Naive thymus-derived CD8-positive, alpha-beta T cell (primary cell): ENCODE data around the gene C2orf76. TPM values are rescaled to one million over a fixed set of nuclear protein-coding genes. Genes with fewer than 3 reads are reported as not detected.
"Not testable (repeated sequence)": the region's sequence is repeated elsewhere in the genome, so short reads cannot be mapped to it uniquely, and the experiment has no call there.

ENCODE experiments used
- ATAC-seq, 2 donors: fragments of 150-1000 bp; cut with Tn5 transposase in 1 of 2; sonication (Bioruptor Pico), chemical (Tn5 transposase) in 1 of 2; 1 replicate in 1 of 2; 2 replicates in 1 of 2; pipeline ENCODE4 v1.10.0; 2021; ENCODE audit warnings: mild to moderate bottlenecking in 2 of 2, moderate library complexity in 2 of 2
- POLR2A ChIA-PET: fragments of 350-600 bp; sonication (Branson Sonifier 250); formaldehyde crosslinking; loops from one replicate; lab custom pipeline; 2021; ENCODE audit warnings: antibody characterized with exemption; lab: Charles Lee
- DNase-seq, 10 donors: peaks; one replicate each; pipeline versions ENCODE4 v3.0.0 to v3.0.0-alpha.2; 2020 to 2022
- H3K27ac Mint-ChIP-seq, 10 donors: one replicate each; pipeline ENCODE4 v1.8.0; 2020 to 2022; ENCODE audit warnings: mild to moderate bottlenecking in 10 of 10, mixed read lengths in 10 of 10, moderate library complexity in 4 of 10, inconsistent platforms in 1 of 10
- H3K27me3 Mint-ChIP-seq, 5 donors: one replicate each; pipeline ENCODE4 v1.8.0; 2021 to 2022; ENCODE audit warnings: mixed read lengths in 5 of 5
- H3K36me3 Mint-ChIP-seq, 3 donors: one replicate each; pipeline ENCODE4 v1.8.0; 2020 to 2022; ENCODE audit warnings: mixed read lengths in 3 of 3, mild to moderate bottlenecking in 2 of 3, inconsistent platforms in 1 of 3
- H3K4me1 Mint-ChIP-seq, 4 donors: one replicate each; pipeline ENCODE4 v1.8.0; 2021 to 2022; ENCODE audit warnings: mixed read lengths in 4 of 4
- H3K4me3 Mint-ChIP-seq, 10 donors: one replicate each; pipeline ENCODE4 v1.8.0; 2020 to 2022; ENCODE audit warnings: mild to moderate bottlenecking in 10 of 10, mixed read lengths in 10 of 10, moderate library complexity in 6 of 10, inconsistent platforms in 1 of 10
- H3K9me3 Mint-ChIP-seq, 9 donors: one replicate each; pipeline ENCODE4 v1.8.0; 2020 to 2022; ENCODE audit warnings: mixed read lengths in 9 of 9, mild to moderate bottlenecking in 3 of 9, inconsistent platforms in 1 of 9, moderate library complexity in 1 of 9
- polyA plus RNA-seq, 3 donors: library from polyadenylated mRNA; unstranded; fragments of 300-500 nt; fragmentation: Illumina TruSeq; gene quantifications; one replicate each; pipeline ENCODE4 v1.2.3, GENCODE V29; 2021
- total RNA-seq, 8 experiments: library from RNA in 2 of 8; stranded (reverse) in 2 of 8; gene quantifications; one replicate each; pipeline ENCODE4 v1.2.3 and lab custom pipeline; 2021 to 2026

C2orf76 gene
- total and polyA plus RNA-seq, 5 experiments from 2014 or later = 10.7 to 37.5 (median 16.3) TPM

- POLR2A ChIA-PET = no interaction called here
- Mint-ChIP-seq H3K4me1 (peaks cover 0 to 10% (median 1%) of the 10 kb centered on the region in 4 donors), H3K9me3 (no peaks in the 10 kb centered on the region), H3K36me3 (peaks cover 0 to 12% (median 0%) of the 10 kb centered on the region in 3 donors), H3K27ac (no peak overlapping the region), H3K27me3 (no peaks in the 10 kb centered on the region), H3K4me3 (no peak overlapping the region)
- DNase-seq (no peak), ATAC-seq (no peak)
These were observed 78.1 kb downstream of the C2orf76 start for GRCh38 chr2:119288576-119288975.

DNA sequence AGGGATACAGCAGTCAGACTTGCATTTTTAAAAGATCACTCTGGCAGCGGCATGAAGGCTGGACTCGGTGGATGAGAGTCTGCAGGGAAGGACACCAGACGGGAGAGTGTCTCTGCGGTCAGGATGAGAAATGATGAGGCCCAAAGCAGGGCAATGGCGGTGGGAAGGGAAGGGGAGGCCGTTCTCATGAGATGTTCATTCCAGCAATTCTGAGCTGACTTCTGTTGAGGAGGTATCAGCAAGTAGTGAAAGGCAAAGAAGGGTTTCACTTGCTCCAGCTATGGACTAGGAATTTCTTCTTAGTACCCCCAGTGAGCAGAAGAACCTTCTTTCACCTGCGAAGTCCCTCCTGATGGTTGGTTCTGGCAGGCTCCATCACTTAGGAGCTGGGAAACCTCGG lies 80.0 kb downstream of the C2orf76 start:
- H3K27ac Mint-ChIP-seq = no peak overlapping the region
- POLR2A ChIA-PET = no interaction called here

GRCh38 chr2:119283873-119284331 lies 82.7 kb downstream of the C2orf76 start:
- ATAC-seq (no peak), DNase-seq (no peak)
- Mint-ChIP-seq H3K4me1 (no peaks in the 10 kb centered on the region), H3K27ac (no peak overlapping the region), H3K4me3 (no peak overlapping the region), H3K36me3 (peaks cover 0 to 15% (median 0%) of the 10 kb centered on the region in 3 donors), H3K27me3 (no peaks in the 10 kb centered on the region), H3K9me3 (no peaks in the 10 kb centered on the region)
- POLR2A ChIA-PET = no interaction called here

More for the DNA sequence above, 80.0 kb downstream of the C2orf76 start:
- DNase-seq = no peak
- H3K4me3 Mint-ChIP-seq = no peak overlapping the region
- no peaks in the 10 kb centered on the region for H3K27me3 Mint-ChIP-seq
- H3K4me1 Mint-ChIP-seq = peaks cover 0 to 10% (median 0%) of the 10 kb centered on the region in 4 donors
- peaks cover 0 to 12% (median 0%) of the 10 kb centered on the region in 3 donors for H3K36me3 Mint-ChIP-seq
- ATAC-seq = no peak
- H3K9me3 Mint-ChIP-seq = no peaks in the 10 kb centered on the region

- Mint-ChIP-seq H3K4me1 (no peaks in the 10 kb centered on the region), H3K27me3 (no peaks in the 10 kb centered on the region), H3K36me3 (peaks cover 0 to 15% (median 2%) of the 10 kb centered on the region in 3 donors), H3K4me3 (no peak overlapping the region), H3K27ac (no peak overlapping the region), H3K9me3 (no peaks in the 10 kb centered on the region)
- no peak for ATAC-seq
- POLR2A ChIA-PET = no interaction called here
- DNase-seq = no peak
These were observed 83.6 kb downstream of the C2orf76 start for GRCh38 chr2:119282996-119283511.

DNA sequence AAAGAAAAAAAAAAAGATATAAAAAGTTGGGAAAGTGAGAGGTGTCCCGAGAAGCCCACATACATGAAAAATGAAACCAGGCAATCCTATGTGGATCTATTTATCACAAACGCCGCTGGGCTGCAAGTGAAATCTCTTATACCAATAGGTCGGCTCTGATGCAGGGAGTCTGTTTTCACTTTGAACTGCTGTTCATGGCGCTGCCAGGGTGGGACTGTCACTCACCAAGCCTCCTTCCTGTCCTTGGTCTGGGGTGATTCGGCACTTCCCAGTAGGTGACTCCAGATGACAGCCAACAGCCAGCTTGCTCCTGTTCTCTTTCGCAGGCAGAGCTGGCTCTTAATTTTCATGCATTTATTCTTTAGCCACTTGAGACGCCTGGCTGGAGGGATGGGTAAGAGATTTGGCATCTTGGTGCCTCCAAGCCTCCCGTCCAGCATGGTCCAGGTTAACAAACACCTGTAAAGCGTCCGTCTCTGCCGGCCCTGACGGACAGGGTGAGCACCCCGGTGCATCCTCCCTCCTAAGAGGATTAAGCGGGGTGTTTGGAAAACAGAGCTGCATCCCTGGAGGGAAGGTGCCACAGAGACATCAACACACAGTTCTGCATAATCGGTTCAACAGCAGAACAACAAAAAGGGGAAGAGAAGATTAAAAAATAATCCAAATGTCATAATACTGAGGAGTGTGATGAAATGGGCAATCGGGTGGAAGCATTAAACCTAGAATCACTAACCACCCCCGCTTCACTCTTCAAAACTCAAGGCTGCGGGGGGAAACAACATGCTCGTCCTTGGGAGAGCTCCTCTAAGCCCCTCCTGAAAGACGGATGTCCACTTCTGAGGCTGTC lies 84.3 kb downstream of the C2orf76 start:
- H3K27ac Mint-ChIP-seq = peak overlapping the region in 1 of 10 donors; percentile 14

DNA sequence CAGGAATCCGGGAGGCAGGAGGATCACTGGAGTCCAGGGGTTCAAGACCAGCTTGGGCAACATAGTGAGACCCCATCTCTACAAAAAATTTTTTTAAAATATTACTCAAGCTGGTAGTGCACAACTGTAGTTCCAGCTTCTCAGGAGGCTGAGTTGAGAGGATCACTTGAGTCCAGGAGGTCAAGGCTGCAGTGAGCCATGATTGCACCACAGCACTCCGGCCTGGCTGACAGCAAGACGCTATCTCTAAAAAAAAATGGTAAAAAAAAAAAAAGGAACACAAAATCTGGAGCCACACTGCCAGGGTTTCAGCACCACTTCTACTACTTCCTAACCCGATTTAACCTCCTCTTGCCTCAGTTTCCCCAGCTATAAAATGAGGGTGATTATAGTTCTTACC lies 86.0 kb downstream of the C2orf76 start:
- Mint-ChIP-seq H3K4me3 (no peak overlapping the region), H3K36me3 (peaks cover 0 to 5% (median 2%) of the 10 kb centered on the region in 3 donors), H3K9me3 (peaks cover 0 to 3% (median 0%) of the 10 kb centered on the region in 9 donors), H3K27ac (no peak overlapping the region), H3K4me1 (no peaks in the 10 kb centered on the region), H3K27me3 (no peaks in the 10 kb centered on the region)
- POLR2A ChIA-PET = no interaction called here
- no peak for ATAC-seq
- no peak for DNase-seq

More for the DNA sequence above, 84.3 kb downstream of the C2orf76 start:
- Mint-ChIP-seq H3K36me3 (peaks cover 0 to 15% (median 2%) of the 10 kb centered on the region in 3 donors), H3K9me3 (no peaks in the 10 kb centered on the region), H3K4me3 (no peak overlapping the region), H3K27me3 (no peaks in the 10 kb centered on the region), H3K4me1 (no peaks in the 10 kb centered on the region)
- POLR2A ChIA-PET = no interaction called here
- no peak for ATAC-seq
- DNase-seq = no peak

- Mint-ChIP-seq H3K9me3 (peaks cover 0 to 3% (median 0%) of the 10 kb centered on the region in 9 donors), H3K36me3 (peaks cover 0 to 3% (median 2%) of the 10 kb centered on the region in 3 donors), H3K27me3 (no peaks in the 10 kb centered on the region), H3K4me3 (no peak overlapping the region), H3K4me1 (no peaks in the 10 kb centered on the region), H3K27ac (no peak overlapping the region)
- POLR2A ChIA-PET = no interaction called here
- no peak for ATAC-seq
- no peak for DNase-seq
These were observed 87.0 kb downstream of the C2orf76 start for GRCh38 chr2:119279666-119280065.

- H3K27me3 Mint-ChIP-seq = no peaks in the 10 kb centered on the region
These were observed 87.7 kb downstream of the C2orf76 start for GRCh38 chr2:119278946-119279345.

GRCh38 chr2:119278385-119278784 lies 88.2 kb downstream of the C2orf76 start:
- POLR2A ChIA-PET, H3K9me3 Mint-ChIP-seq, ATAC-seq, H3K27ac Mint-ChIP-seq, H3K27me3 Mint-ChIP-seq, H3K4me3 Mint-ChIP-seq, H3K36me3 Mint-ChIP-seq, H3K4me1 Mint-ChIP-seq, DNase-seq: not testable (repeated sequence)

More at GRCh38 chr2:119278946-119279345, 87.7 kb downstream of the C2orf76 start:
- DNase-seq (no peak), ATAC-seq (no peak)
- H3K27ac Mint-ChIP-seq = no peak overlapping the region
- POLR2A ChIA-PET = no interaction called here
- no peaks in the 10 kb centered on the region for H3K4me1 Mint-ChIP-seq
- H3K9me3 Mint-ChIP-seq = peaks cover 0 to 4% (median 0%) of the 10 kb centered on the region in 9 donors
- no peak overlapping the region for H3K4me3 Mint-ChIP-seq
- H3K36me3 Mint-ChIP-seq = peaks cover 0 to 4% (median 3%) of the 10 kb centered on the region in 3 donors

GRCh38 chr2:119276864-119277263 lies 89.8 kb downstream of the C2orf76 start:
- ATAC-seq (no peak), DNase-seq (no peak)
- H3K36me3 Mint-ChIP-seq = peaks cover 2 to 8% (median 3%) of the 10 kb centered on the region in 3 donors
- POLR2A ChIA-PET = no interaction called here
- H3K4me1 Mint-ChIP-seq = no peaks in the 10 kb centered on the region
- H3K4me3 Mint-ChIP-seq = no peak overlapping the region
- no peak overlapping the region for H3K27ac Mint-ChIP-seq
- peaks cover 0 to 22% (median 4%) of the 10 kb centered on the region in 9 donors for H3K9me3 Mint-ChIP-seq
- H3K27me3 Mint-ChIP-seq = peaks cover 0 to 2% (median 0%) of the 10 kb centered on the region in 5 donors

DNA sequence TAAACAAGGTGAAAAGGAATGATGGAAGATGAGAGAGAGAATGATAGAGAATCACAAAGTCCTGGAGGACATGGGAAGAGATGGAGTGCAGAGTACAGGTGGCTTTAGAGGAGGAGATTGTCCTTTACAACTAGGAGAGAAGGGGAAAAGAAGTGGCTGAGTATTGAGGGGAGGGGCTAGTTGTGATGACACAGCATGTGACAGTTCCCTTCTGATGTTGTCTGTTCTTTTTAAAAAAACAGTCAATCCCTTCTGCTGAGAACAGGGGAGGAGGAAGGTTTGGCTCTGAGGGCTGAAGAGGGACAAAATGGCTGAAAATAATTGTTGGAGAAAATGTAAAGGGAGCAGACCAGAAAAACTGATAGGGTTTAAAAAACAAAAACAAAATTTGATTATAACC lies 99.0 kb downstream of the C2orf76 start:
- ATAC-seq (no peak), DNase-seq (no peak)
- Mint-ChIP-seq H3K4me1 (peaks cover 0 to 3% (median 0%) of the 10 kb centered on the region in 4 donors), H3K27ac (no peak overlapping the region), H3K27me3 (peaks cover 0 to 9% (median 2%) of the 10 kb centered on the region in 5 donors), H3K4me3 (no peak overlapping the region), H3K9me3 (peaks cover 0 to 15% (median 3%) of the 10 kb centered on the region in 9 donors), H3K36me3 (peaks cover 0 to 19% (median 5%) of the 10 kb centered on the region in 3 donors)
- POLR2A ChIA-PET = no interaction called here

- Mint-ChIP-seq H3K4me3 (no peak overlapping the region), H3K4me1 (peaks cover 0 to 3% (median 0%) of the 10 kb centered on the region in 4 donors), H3K36me3 (peaks cover 0 to 16% (median 3%) of the 10 kb centered on the region in 3 donors), H3K27ac (no peak overlapping the region), H3K27me3 (peaks cover 0 to 9% (median 0%) of the 10 kb centered on the region in 5 donors), H3K9me3 (peaks cover 0 to 8% (median 2%) of the 10 kb centered on the region in 9 donors)
- no peak for DNase-seq
- POLR2A ChIA-PET = no interaction called here
- no peak for ATAC-seq
These were observed 100.5 kb downstream of the C2orf76 start for GRCh38 chr2:119266091-119266589.

DNA sequence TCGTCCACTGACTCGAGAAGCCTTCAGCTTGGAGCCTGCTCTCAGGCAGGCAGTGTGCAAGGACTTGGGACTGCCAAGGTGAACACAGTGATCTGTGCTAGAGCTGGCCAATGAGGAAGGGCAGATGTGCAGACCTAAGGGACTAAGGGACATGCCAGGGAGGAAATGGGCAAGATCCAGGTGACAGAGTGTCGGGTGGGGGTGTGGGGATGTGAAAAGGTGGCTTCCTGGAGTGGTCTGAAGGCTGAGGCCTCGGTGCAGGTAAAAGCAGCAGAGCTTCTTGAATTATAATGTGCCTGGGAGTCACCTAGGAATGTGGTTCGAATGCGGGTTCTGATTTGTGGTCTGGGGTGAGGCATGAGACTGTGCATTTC lies 101.0 kb downstream of the C2orf76 start:
- ATAC-seq (no peak), DNase-seq (no peak)
- Mint-ChIP-seq H3K9me3 (peaks cover 0 to 8% (median 2%) of the 10 kb centered on the region in 9 donors), H3K27ac (no peak overlapping the region), H3K36me3 (peaks cover 0 to 15% (median 3%) of the 10 kb centered on the region in 3 donors), H3K4me3 (no peak overlapping the region), H3K4me1 (peaks cover 0 to 3% (median 0%) of the 10 kb centered on the region in 4 donors), H3K27me3 (peaks cover 0 to 9% (median 0%) of the 10 kb centered on the region in 5 donors)
- POLR2A ChIA-PET = no interaction called here
